ENCODE results near the gene SMARCB1.
A peak's percentile ranks its signal among the peaks of the same experiment; 100 is the strongest.

The SMARCB1 gene

GRCh38 chr22:23834406-23834792 lies 47.6 kb downstream of the SMARCB1 start:
- no peak for DNase-seq

- DNase-seq: no peak
Measured at GRCh38 chr22:23834793-23835483, 48.2 kb downstream of the SMARCB1 start.

- DNase-seq: no peak
Measured at GRCh38 chr22:23835484-23836144, 48.8 kb downstream of the SMARCB1 start.

- DNase-seq: no peak
Measured at GRCh38 chr22:23836281-23836680, 49.5 kb downstream of the SMARCB1 start.

GRCh38 chr22:23836692-23837495 lies 50.1 kb downstream of the SMARCB1 start:
- no peak for DNase-seq

GRCh38 chr22:23837496-23837859 lies 50.7 kb downstream of the SMARCB1 start:
- DNase-seq: no peak

- DNase-seq: peak; percentile 6
Measured at GRCh38 chr22:23837911-23838680, 51.3 kb downstream of the SMARCB1 start.

GRCh38 chr22:23838681-23839468 lies 52.1 kb downstream of the SMARCB1 start, which contains the start of gene DERL3:
TSS of gene DERL3 (minus strand) at chr22:23839006. CDS start at chr22:23838987, 19 bp downstream.
- peak; percentile 97 for DNase-seq

GRCh38 chr22:23840026-23840425 lies 53.3 kb downstream of the SMARCB1 start:
- no peak for DNase-seq

GRCh38 chr22:23841292-23841691 lies 54.5 kb downstream of the SMARCB1 start:
- no peak for DNase-seq

- DNase-seq: no peak
Measured at GRCh38 chr22:23841736-23842445, 55.1 kb downstream of the SMARCB1 start.

- no peak for DNase-seq
Measured at GRCh38 chr22:23842599-23842998, 55.8 kb downstream of the SMARCB1 start.

- DNase-seq: no peak
Measured at GRCh38 chr22:23844739-23845202, 58.0 kb downstream of the SMARCB1 start.

- DNase-seq: no peak
Measured at GRCh38 chr22:23845265-23846080, 58.7 kb downstream of the SMARCB1 start.

- DNase-seq: no peak
Measured at GRCh38 chr22:23846081-23846469, 59.3 kb downstream of the SMARCB1 start.

- no peak for DNase-seq
Measured at GRCh38 chr22:23847310-23847920, 60.6 kb downstream of the SMARCB1 start.

- no peak for DNase-seq
Measured at GRCh38 chr22:23847991-23848864, 61.5 kb downstream of the SMARCB1 start.
